Thyroid gland (tissue), 4 donors: ENCODE results near the gene TSTD2.

ENCODE experiments used
- POLR2A ChIP-seq, 2 donors: fragments of 450-650 bp; IDR thresholded peaks; one replicate each; pipeline ENCODE4 v1.6.1; 2017; ENCODE audit warnings: antibody characterized with exemption in 2 of 2, mild to moderate bottlenecking in 2 of 2, moderate library complexity in 1 of 2
- TF ChIP-seq, protein P1 (sequence below), 6 experiments: fragments of 200-600 bp in 3 of 6; fragments of 450-650 bp in 3 of 6; sonication (generic) in 3 of 6; IDR thresholded peaks; one replicate each; pipeline ENCODE4 v1.5.1; 2016 to 2019; ENCODE audit warnings: antibody characterized with exemption in 6 of 6, mild to moderate bottlenecking in 2 of 6, inconsistent platforms in 1 of 6, moderate library complexity in 1 of 6

DNA sequence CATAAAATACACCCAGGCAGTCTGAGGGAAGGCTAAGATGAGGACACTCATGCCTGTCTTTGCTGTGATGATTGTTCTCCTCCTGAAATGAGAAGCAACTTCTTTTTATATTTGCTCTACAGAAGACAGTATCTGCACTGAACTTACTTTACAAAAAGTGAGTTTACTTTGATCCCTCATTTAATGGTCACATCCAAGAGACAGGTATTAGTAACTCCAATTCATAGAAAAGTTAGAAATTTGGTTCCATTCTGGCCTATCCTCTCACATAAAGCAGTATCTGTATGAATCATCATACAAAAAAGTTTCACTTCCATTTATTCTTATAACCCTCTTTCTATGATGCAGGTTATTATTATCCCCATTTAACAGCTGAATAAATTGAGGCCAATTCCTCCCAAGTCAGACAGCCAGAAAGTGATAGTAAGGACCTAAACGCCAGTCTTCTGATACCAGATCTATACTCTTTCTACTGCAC lies 15.2 kb downstream of the TSTD2 start:
- TF ChIP-seq, protein P1, sequence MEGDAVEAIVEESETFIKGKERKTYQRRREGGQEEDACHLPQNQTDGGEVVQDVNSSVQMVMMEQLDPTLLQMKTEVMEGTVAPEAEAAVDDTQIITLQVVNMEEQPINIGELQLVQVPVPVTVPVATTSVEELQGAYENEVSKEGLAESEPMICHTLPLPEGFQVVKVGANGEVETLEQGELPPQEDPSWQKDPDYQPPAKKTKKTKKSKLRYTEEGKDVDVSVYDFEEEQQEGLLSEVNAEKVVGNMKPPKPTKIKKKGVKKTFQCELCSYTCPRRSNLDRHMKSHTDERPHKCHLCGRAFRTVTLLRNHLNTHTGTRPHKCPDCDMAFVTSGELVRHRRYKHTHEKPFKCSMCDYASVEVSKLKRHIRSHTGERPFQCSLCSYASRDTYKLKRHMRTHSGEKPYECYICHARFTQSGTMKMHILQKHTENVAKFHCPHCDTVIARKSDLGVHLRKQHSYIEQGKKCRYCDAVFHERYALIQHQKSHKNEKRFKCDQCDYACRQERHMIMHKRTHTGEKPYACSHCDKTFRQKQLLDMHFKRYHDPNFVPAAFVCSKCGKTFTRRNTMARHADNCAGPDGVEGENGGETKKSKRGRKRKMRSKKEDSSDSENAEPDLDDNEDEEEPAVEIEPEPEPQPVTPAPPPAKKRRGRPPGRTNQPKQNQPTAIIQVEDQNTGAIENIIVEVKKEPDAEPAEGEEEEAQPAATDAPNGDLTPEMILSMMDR (IDR thresholded peaks at IDR 0.05), result no peak
- TF ChIP-seq POLR2A (IDR thresholded peaks at IDR 0.05), result no peak
